Astrocyte (in vitro differentiated cells and primary cell): ENCODE results near the gene BICDL2. TPM values are rescaled to one million over a fixed set of nuclear protein-coding genes. Genes with fewer than 3 reads are reported as not detected.

Experiments
- DNase-seq: peaks from one replicate; pipeline ENCODE4 v3.0.0-alpha.2; 2010; ENCODE audit warnings: low read depth
- FAIRE-seq: peaks from 2 replicates; lab custom pipeline; 2011; peaks lifted over from hg19 to GRCh38; lab: Jason Lieb, UNC
- H2AFZ ChIP-seq: 2 replicates; pipeline ENCODE4 v1.6.0; 2012; ENCODE audit warnings: low read depth, low read length, inconsistent platforms
- H3K27ac ChIP-seq: 2 replicates; pipeline ENCODE4 v1.5.1; 2011; ENCODE audit warnings: low read depth, low read length, inconsistent platforms
- H3K27me3 ChIP-seq: 2 replicates; pipeline ENCODE4 v1.6.0; 2011; ENCODE audit warnings: low read length, inconsistent platforms; ENCODE audit not compliant: insufficient read depth
- H3K36me3 ChIP-seq: 2 replicates; pipeline ENCODE4 v1.5.1; 2011; ENCODE audit warnings: low read length, inconsistent platforms; ENCODE audit not compliant: insufficient read depth
- H3K4me1 ChIP-seq: 2 replicates; pipeline ENCODE4 v1.5.1; 2011; ENCODE audit warnings: low read length, inconsistent platforms; ENCODE audit not compliant: insufficient read depth
- H3K4me2 ChIP-seq: 2 replicates; pipeline ENCODE4 v1.6.0; 2012; ENCODE audit warnings: low read length, inconsistent platforms
- H3K4me3 ChIP-seq: 2 replicates; pipeline ENCODE4 v1.5.1; 2011; ENCODE audit warnings: low read depth, mild to moderate bottlenecking, low read length, inconsistent platforms; ENCODE audit not compliant: insufficient read depth
- H3K79me2 ChIP-seq: 2 replicates; pipeline ENCODE4 v1.6.0; 2012; ENCODE audit warnings: mild to moderate bottlenecking, low read length, inconsistent platforms; ENCODE audit not compliant: insufficient read depth
- H3K9ac ChIP-seq: 2 replicates; pipeline ENCODE4 v1.6.0; 2012; ENCODE audit warnings: mild to moderate bottlenecking, low read length, inconsistent platforms
- H3K9me3 ChIP-seq: 2 replicates; pipeline ENCODE4 v1.5.1; 2012; ENCODE audit warnings: low read depth, mild to moderate bottlenecking, low read length, inconsistent platforms; ENCODE audit not compliant: insufficient read depth
- H4K20me1 ChIP-seq: 2 replicates; pipeline ENCODE4 v1.6.0; 2012; ENCODE audit warnings: low read length, inconsistent platforms; ENCODE audit not compliant: insufficient read depth
- H3K27ac Mint-ChIP-seq: one replicate; pipeline ENCODE4 v1.8.0; 2021; ENCODE audit warnings: mild to moderate bottlenecking, mixed read lengths; ENCODE audit not compliant: unreplicated experiment
- H3K27me3 Mint-ChIP-seq: one replicate; pipeline ENCODE4 v1.8.0; 2021; ENCODE audit warnings: low read depth, mixed read lengths; ENCODE audit not compliant: unreplicated experiment
- H3K36me3 Mint-ChIP-seq: one replicate; pipeline ENCODE4 v1.8.0; 2021; ENCODE audit warnings: low read depth, mixed read lengths; ENCODE audit not compliant: unreplicated experiment
- H3K4me1 Mint-ChIP-seq: one replicate; pipeline ENCODE4 v1.8.0; 2021; ENCODE audit warnings: low read depth, mixed read lengths; ENCODE audit not compliant: unreplicated experiment
- H3K4me3 Mint-ChIP-seq: one replicate; pipeline ENCODE4 v1.8.0; 2021; ENCODE audit warnings: mild to moderate bottlenecking, moderate library complexity, mixed read lengths; ENCODE audit not compliant: unreplicated experiment
- H3K9me3 Mint-ChIP-seq: one replicate; pipeline ENCODE4 v1.8.0; 2021; ENCODE audit warnings: mild to moderate bottlenecking, mixed read lengths; ENCODE audit not compliant: unreplicated experiment
- CTCF ChIP-seq: IDR thresholded peaks from 2 replicates; pipeline ENCODE4 v1.5.1; 2011; ENCODE audit warnings: low read depth, mild to moderate bottlenecking, inconsistent platforms, low read length, moderate library complexity; ENCODE audit not compliant: insufficient read depth
- EZH2 ChIP-seq: IDR thresholded peaks from 2 replicates; pipeline ENCODE4 v1.6.1; 2012; ENCODE audit warnings: mild to moderate bottlenecking, low read length, inconsistent platforms; ENCODE audit not compliant: insufficient read depth
- total RNA-seq: library from RNA; stranded (reverse); gene quantifications from 2 replicates; pipeline ENCODE4 v1.2.1, GENCODE V29; 2021

The BICDL2 gene
- total RNA-seq, 1 donor from 2014 or later, result 0.16 TPM

GRCh38 chr16:3075523-3075915 is 38.8 kb upstream of the BICDL2 start:
- H3K27me3 ChIP-seq, result peaks cover 18% of the 10 kb centered on the region
- no peaks in the 10 kb centered on the region for H3K36me3 ChIP-seq
- Mint-ChIP-seq H3K9me3 (peaks cover 11% of the 10 kb centered on the region), H3K27ac (no peak overlapping the region), H3K27me3 (peaks cover 41% of the 10 kb centered on the region), H3K4me3 (no peak overlapping the region), H3K4me1 (no peaks in the 10 kb centered on the region), H3K36me3 (peaks cover 3% of the 10 kb centered on the region)
- no peak for FAIRE-seq
- no peak overlapping the region for H3K9ac ChIP-seq
- H3K9me3 ChIP-seq, result no peaks in the 10 kb centered on the region
- H3K27ac ChIP-seq, result no peak overlapping the region
- no peaks in the 10 kb centered on the region for H3K79me2 ChIP-seq
- DNase-seq, result no peak
- no peak overlapping the region for H2AFZ ChIP-seq
- no peaks in the 10 kb centered on the region for H4K20me1 ChIP-seq
- H3K4me1 ChIP-seq, result no peaks in the 10 kb centered on the region
- H3K4me2 ChIP-seq, result no peak overlapping the region
- H3K4me3 ChIP-seq, result no peak overlapping the region
- TF ChIP-seq EZH2 (no peak), CTCF (no peak)

- H3K27me3 Mint-ChIP-seq, result peaks cover 39% of the 10 kb centered on the region
- H3K79me2 ChIP-seq, result no peaks in the 10 kb centered on the region
Measured at GRCh38 chr16:3074860-3075522, 38.2 kb upstream of the BICDL2 start.

More at GRCh38 chr16:3074860-3075522, 38.2 kb upstream of the BICDL2 start:
- Histone ChIP-seq H3K27ac (no peak overlapping the region), H3K4me1 (no peaks in the 10 kb centered on the region), H2AFZ (no peak overlapping the region), H3K27me3 (peaks cover 13% of the 10 kb centered on the region), H3K4me3 (no peak overlapping the region), H4K20me1 (no peaks in the 10 kb centered on the region), H3K9ac (no peak overlapping the region), H3K9me3 (no peaks in the 10 kb centered on the region), H3K4me2 (no peak overlapping the region), H3K36me3 (no peaks in the 10 kb centered on the region)
- DNase-seq (no peak), FAIRE-seq (no peak)
- no peak overlapping the region for H3K4me3 Mint-ChIP-seq
- TF ChIP-seq EZH2 (no peak), CTCF (no peak)
- H3K36me3 Mint-ChIP-seq, result peaks cover 6% of the 10 kb centered on the region
- H3K27ac Mint-ChIP-seq, result no peak overlapping the region
- H3K9me3 Mint-ChIP-seq, result peaks cover 14% of the 10 kb centered on the region
- no peaks in the 10 kb centered on the region for H3K4me1 Mint-ChIP-seq
